ENCODE data around the gene KCNT2.

Gene KCNT2

GRCh38 chr1:196594700-196595099, 13.5 kb downstream of the KCNT2 start:
- TF ChIP-seq TEAD4 (IDR thresholded peaks at IDR 0.05) = no peak
- no peak for TF ChIP-seq MAX (IDR thresholded peaks at IDR 0.05)
- no peak for TF ChIP-seq CEBPB (IDR thresholded peaks at IDR 0.05)
- TF ChIP-seq EP300 (IDR thresholded peaks at IDR 0.05; ENCODE audit: borderline replicate concordance) = no peak
- TF ChIP-seq YY1 (IDR thresholded peaks at IDR 0.05; ENCODE audit: low read depth) = no peak
- TF ChIP-seq USF1 (IDR thresholded peaks at IDR 0.05) = no peak
- no peak for TF ChIP-seq ZBTB7A (IDR thresholded peaks at IDR 0.05; ENCODE audit: low read depth)
- TF ChIP-seq FOXM1 (IDR thresholded peaks at IDR 0.05; ENCODE audit: borderline replicate concordance, low read depth) = no peak
- TF ChIP-seq NFIC (IDR thresholded peaks at IDR 0.05) = no peak
- no peak for TF ChIP-seq REST (IDR thresholded peaks at IDR 0.05; ENCODE audit: low read depth)
- TF ChIP-seq RAD21 (IDR thresholded peaks at IDR 0.05; ENCODE audit: low read depth) = no peak
- TF ChIP-seq CREB1 (IDR thresholded peaks at IDR 0.05; ENCODE audit: low read depth) = no peak
- TF ChIP-seq TCF12 (IDR thresholded peaks at IDR 0.05; ENCODE audit: low read depth) = no peak
- TF ChIP-seq TAF1 (IDR thresholded peaks at IDR 0.05; ENCODE audit: low read depth) = no peak
- no peak for TF ChIP-seq EGR1 (IDR thresholded peaks at IDR 0.05)

- no peak for TF ChIP-seq YY1 (IDR thresholded peaks at IDR 0.05; ENCODE audit: low read depth)
- no peak for TF ChIP-seq TCF12 (IDR thresholded peaks at IDR 0.05; ENCODE audit: low read depth)
- no peak for TF ChIP-seq EGR1 (IDR thresholded peaks at IDR 0.05)
- TF ChIP-seq TEAD4 (IDR thresholded peaks at IDR 0.05) = no peak
- TF ChIP-seq RAD21 (IDR thresholded peaks at IDR 0.05; ENCODE audit: low read depth) = no peak
- no peak for TF ChIP-seq CEBPB (IDR thresholded peaks at IDR 0.05)
- TF ChIP-seq NFIC (IDR thresholded peaks at IDR 0.05) = no peak
- TF ChIP-seq FOXM1 (IDR thresholded peaks at IDR 0.05; ENCODE audit: borderline replicate concordance, low read depth) = no peak
- no peak for TF ChIP-seq CREB1 (IDR thresholded peaks at IDR 0.05; ENCODE audit: low read depth)
- no peak for TF ChIP-seq USF1 (IDR thresholded peaks at IDR 0.05)
- TF ChIP-seq TAF1 (IDR thresholded peaks at IDR 0.05; ENCODE audit: low read depth) = no peak
- TF ChIP-seq MAX (IDR thresholded peaks at IDR 0.05) = no peak
- TF ChIP-seq ZBTB7A (IDR thresholded peaks at IDR 0.05; ENCODE audit: low read depth) = no peak
- TF ChIP-seq EP300 (IDR thresholded peaks at IDR 0.05; ENCODE audit: borderline replicate concordance) = no peak
- no peak for TF ChIP-seq REST (IDR thresholded peaks at IDR 0.05; ENCODE audit: low read depth)
Observed at GRCh38 chr1:196593955-196594354, 14.3 kb downstream of the KCNT2 start.

GRCh38 chr1:196590959-196591358, 17.3 kb downstream of the KCNT2 start:
- TF ChIP-seq TEAD4 (IDR thresholded peaks at IDR 0.05) (no peak), CREB1 (IDR thresholded peaks at IDR 0.05; ENCODE audit: low read depth) (no peak), TAF1 (IDR thresholded peaks at IDR 0.05; ENCODE audit: low read depth) (no peak), YY1 (IDR thresholded peaks at IDR 0.05; ENCODE audit: low read depth) (no peak), REST (IDR thresholded peaks at IDR 0.05; ENCODE audit: low read depth) (no peak)

GRCh38 chr1:196590012-196590708, 18.1 kb downstream of the KCNT2 start:
- TF ChIP-seq TCF12 (IDR thresholded peaks at IDR 0.05; ENCODE audit: low read depth) = no peak

GRCh38 chr1:196584696-196585095, 23.5 kb downstream of the KCNT2 start:
- no peak for TF ChIP-seq NFIC (IDR thresholded peaks at IDR 0.05)
- TF ChIP-seq CEBPB (IDR thresholded peaks at IDR 0.05) = no peak
- no peak for TF ChIP-seq YY1 (IDR thresholded peaks at IDR 0.05; ENCODE audit: low read depth)
- TF ChIP-seq EP300 (IDR thresholded peaks at IDR 0.05; ENCODE audit: borderline replicate concordance) = no peak
- no peak for TF ChIP-seq EGR1 (IDR thresholded peaks at IDR 0.05)
- TF ChIP-seq ZBTB7A (IDR thresholded peaks at IDR 0.05; ENCODE audit: low read depth) = no peak
- no peak for TF ChIP-seq FOXM1 (IDR thresholded peaks at IDR 0.05; ENCODE audit: borderline replicate concordance, low read depth)
- TF ChIP-seq TCF12 (IDR thresholded peaks at IDR 0.05; ENCODE audit: low read depth) = no peak
- TF ChIP-seq TEAD4 (IDR thresholded peaks at IDR 0.05) = no peak
- no peak for TF ChIP-seq RAD21 (IDR thresholded peaks at IDR 0.05; ENCODE audit: low read depth)
